ENCODE measurements around the gene TRIP10. TPM values are rescaled to one million over a fixed set of nuclear protein-coding genes. Genes with fewer than 3 reads are reported as not detected.

Gene TRIP10
- total and polyA plus RNA-seq, 10 of the 15 experiments (the other 5 are each of a cell fraction or from before 2014, with no cell fraction given): 0.79 to 54.5 (median 32.5) TPM

DNA sequence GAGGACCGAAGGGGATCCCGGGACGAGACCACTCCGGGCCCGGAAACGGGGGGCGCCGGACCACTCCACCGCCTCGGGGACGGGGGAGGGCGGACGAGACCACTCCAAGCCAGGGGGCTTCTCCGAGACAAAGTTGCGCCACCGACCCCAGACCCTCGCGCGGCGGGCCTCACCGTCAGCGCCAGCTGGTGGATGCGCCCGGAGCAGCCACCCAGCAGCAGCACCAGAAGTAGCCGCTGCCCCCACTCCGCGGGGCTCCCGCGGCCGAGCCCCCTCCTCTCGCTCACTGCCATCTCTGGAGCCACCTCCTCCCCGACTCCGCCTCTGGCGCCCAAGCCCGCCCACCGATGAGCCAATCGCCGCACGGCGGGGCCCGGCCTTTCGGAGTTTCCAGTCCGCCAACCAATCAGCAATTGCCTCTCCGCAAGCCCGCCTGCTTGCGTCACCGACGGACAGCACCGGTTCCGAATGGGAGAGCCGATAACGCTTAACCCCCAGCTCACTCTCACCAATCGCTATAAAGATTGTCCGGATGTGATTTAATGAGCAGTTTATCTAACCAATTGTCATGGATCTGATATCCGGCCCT lies 2.1 kb upstream of the TRIP10 start, which contains the start of gene GPR108:
TSS of gene GPR108 (minus strand) at position 297 of the 589 bp plus-strand sequence. CDS start at position 293, 4 bp downstream.
- Histone ChIP-seq H3K9ac (ENCODE audit: control insufficient read depth, insufficient read depth, low read length) (peak within 1 kb of the TSS; percentile 96), H3K4me1 (ENCODE audit: control insufficient read depth, insufficient read depth, low read length) (peaks cover 30% of the 10 kb centered on the region), H3K27ac (ENCODE audit: control insufficient read depth, insufficient read depth) (peak within 1 kb of the TSS; percentile 92), H2AFZ (ENCODE audit: control insufficient read depth, low read depth, low read length) (peak within 1 kb of the TSS; percentile 90), H3K36me3 (ENCODE audit: control insufficient read depth in 2 of 2, insufficient read depth in 2 of 2, low read length in 1 of 2) (no peaks in the 10 kb centered on the region; a peak in 2 of 4 replicates), H4K20me1 (ENCODE audit: control insufficient read depth, insufficient read depth) (no peaks in the 10 kb centered on the region), H3K4me2 (ENCODE audit: control insufficient read depth, insufficient read depth) (peak within 1 kb of the TSS; percentile 100), H3K9me3 (replicated peaks; ENCODE audit: control insufficient read depth, insufficient read depth, low read length) (no peaks in the 10 kb centered on the region), H3K79me2 (ENCODE audit: control insufficient read depth, insufficient read depth, low read length) (peaks cover 41% of the 10 kb centered on the region), H3K4me3 (peak within 1 kb of the TSS; percentile 100), H3K27me3 (replicated peaks in 1 of 2; ENCODE audit: control insufficient read depth in 2 of 2, insufficient read depth in 2 of 2, low read length in 1 of 2) (no peaks in the 10 kb centered on the region)
- CTCF ChIA-PET: interaction anchor here (0.6 to 5.5 kb wide), 28 partner anchors 8 to 612 kb away, joined by 3 to 104 read pairs (median 7); partner anchors contain the start of genes C3, SH2D3A and VAV1
- in situ Hi-C loops (cut with MboI): loop anchor here (5.0 kb wide), 2 partner anchors 125 to 220 kb away; no protein-coding TSS in a partner anchor
- intact Hi-C loops (cut with micrococcal nuclease; ENCODE audit: unreplicated experiment): loop anchor here (2.0 kb wide), 3 partner anchors 63 to 147 kb away; partner anchors contain the start of genes CD70 and TNFSF14
- DNase-seq (ENCODE audit: low read depth, low spot score) (peak; percentile 100), ATAC-seq (peak; percentile 82), FAIRE-seq (peak; percentile 100)
- under 1% methylated on average over 50 of the region's 55 CpGs for WGBS (ENCODE audit: insufficient coverage, insufficient replicate concordance, low lambda C conversion rate, missing lambda C conversion rate)
- RAD21 ChIA-PET (ENCODE audit: unreplicated experiment): interaction anchor here (0.5 to 5.1 kb wide), 28 partner anchors 9 to 278 kb away, joined by 3 to 76 read pairs (median 6); partner anchors contain the start of genes DENND1C, SLC25A23, TNFSF14 and VAV1
- SMC1A ChIA-PET (ENCODE audit: uncharacterized antibody, unreplicated experiment): interaction anchor here (0.6 to 4.0 kb wide), 19 partner anchors 9 to 279 kb away, joined by 3 to 55 read pairs (median 8); partner anchors contain the start of genes TNFSF14 and VAV1
- POLR2A ChIA-PET: interaction anchor here (0.5 to 4.0 kb wide), 15 partner anchors 9 to 457 kb away, joined by 3 to 25 read pairs (median 4); partner anchors contain the start of genes C3, SH2D3A, TNFSF14 and VAV1
- BruUV-seq (replicated peaks): no TSS peak
- TF ChIP-seq CREB1 (IDR thresholded peaks at IDR 0.05; ENCODE audit: low read depth) (peak; percentile 98), CHD4 (IDR thresholded peaks at IDR 0.05) (no peak), TCF3 (IDR thresholded peaks at IDR 0.05; ENCODE audit: borderline replicate concordance, insufficient read depth, low read depth, low read length) (no peak), ZNF622 (IDR thresholded peaks at IDR 0.05) (no peak), STAT1 (conservative IDR thresholded peaks at IDR 0.05) (peak; percentile 96; the same call in 1 of the 2 replicates), SUPT20H (IDR thresholded peaks at IDR 0.05; ENCODE audit: borderline replicate concordance, control insufficient read depth, low read depth, low read length) (no peak), MYB (IDR thresholded peaks at IDR 0.05; ENCODE audit: borderline replicate concordance, low read depth, low read length) (no peak), RELA (IDR thresholded peaks at IDR 0.05; ENCODE audit: borderline replicate concordance, partially characterized antibody) (peak; percentile 89), POLR2AphosphoS5 (IDR thresholded peaks at IDR 0.05; ENCODE audit: low read length) (no peak), SP1 (IDR thresholded peaks at IDR 0.05; ENCODE audit: low read depth, low read length) (peak; percentile 100), HDAC6 (IDR thresholded peaks at IDR 0.05; ENCODE audit: unreplicated experiment) (no peak), TCF12 (IDR thresholded peaks at IDR 0.05; ENCODE audit: low read depth, low read length) (no peak), BCL11A (IDR thresholded peaks at IDR 0.05; ENCODE audit: low read depth, low read length) (no peak), TBL1XR1 (IDR thresholded peaks at IDR 0.05; ENCODE audit: low read depth, low read length) (no peak), JUNB (IDR thresholded peaks at IDR 0.05) (no peak), CEBPB (IDR thresholded peaks at IDR 0.05; ENCODE audit: borderline replicate concordance in 1 of 2, low read depth in 2 of 2, low read length in 2 of 2) (no peak), YY1 (IDR thresholded peaks at IDR 0.05; ENCODE audit: low read depth, low read length) (no peak; the same call in none of the 2 replicates), SREBF2 (IDR thresholded peaks at IDR 0.05; ENCODE audit: low read length) (no peak), HDAC2 (IDR thresholded peaks at IDR 0.05) (no peak), CBX3 (IDR thresholded peaks at IDR 0.05; ENCODE audit: borderline replicate concordance, low read depth) (no peak)
- TF ChIP-seq, protein P1, sequence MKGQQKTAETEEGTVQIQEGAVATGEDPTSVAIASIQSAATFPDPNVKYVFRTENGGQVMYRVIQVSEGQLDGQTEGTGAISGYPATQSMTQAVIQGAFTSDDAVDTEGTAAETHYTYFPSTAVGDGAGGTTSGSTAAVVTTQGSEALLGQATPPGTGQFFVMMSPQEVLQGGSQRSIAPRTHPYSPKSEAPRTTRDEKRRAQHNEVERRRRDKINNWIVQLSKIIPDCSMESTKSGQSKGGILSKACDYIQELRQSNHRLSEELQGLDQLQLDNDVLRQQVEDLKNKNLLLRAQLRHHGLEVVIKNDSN (IDR thresholded peaks at IDR 0.05; ENCODE audit: borderline replicate concordance, extremely low read length, insufficient read depth, low read depth, low read length): no peak
- TF ChIP-seq, protein P2, sequence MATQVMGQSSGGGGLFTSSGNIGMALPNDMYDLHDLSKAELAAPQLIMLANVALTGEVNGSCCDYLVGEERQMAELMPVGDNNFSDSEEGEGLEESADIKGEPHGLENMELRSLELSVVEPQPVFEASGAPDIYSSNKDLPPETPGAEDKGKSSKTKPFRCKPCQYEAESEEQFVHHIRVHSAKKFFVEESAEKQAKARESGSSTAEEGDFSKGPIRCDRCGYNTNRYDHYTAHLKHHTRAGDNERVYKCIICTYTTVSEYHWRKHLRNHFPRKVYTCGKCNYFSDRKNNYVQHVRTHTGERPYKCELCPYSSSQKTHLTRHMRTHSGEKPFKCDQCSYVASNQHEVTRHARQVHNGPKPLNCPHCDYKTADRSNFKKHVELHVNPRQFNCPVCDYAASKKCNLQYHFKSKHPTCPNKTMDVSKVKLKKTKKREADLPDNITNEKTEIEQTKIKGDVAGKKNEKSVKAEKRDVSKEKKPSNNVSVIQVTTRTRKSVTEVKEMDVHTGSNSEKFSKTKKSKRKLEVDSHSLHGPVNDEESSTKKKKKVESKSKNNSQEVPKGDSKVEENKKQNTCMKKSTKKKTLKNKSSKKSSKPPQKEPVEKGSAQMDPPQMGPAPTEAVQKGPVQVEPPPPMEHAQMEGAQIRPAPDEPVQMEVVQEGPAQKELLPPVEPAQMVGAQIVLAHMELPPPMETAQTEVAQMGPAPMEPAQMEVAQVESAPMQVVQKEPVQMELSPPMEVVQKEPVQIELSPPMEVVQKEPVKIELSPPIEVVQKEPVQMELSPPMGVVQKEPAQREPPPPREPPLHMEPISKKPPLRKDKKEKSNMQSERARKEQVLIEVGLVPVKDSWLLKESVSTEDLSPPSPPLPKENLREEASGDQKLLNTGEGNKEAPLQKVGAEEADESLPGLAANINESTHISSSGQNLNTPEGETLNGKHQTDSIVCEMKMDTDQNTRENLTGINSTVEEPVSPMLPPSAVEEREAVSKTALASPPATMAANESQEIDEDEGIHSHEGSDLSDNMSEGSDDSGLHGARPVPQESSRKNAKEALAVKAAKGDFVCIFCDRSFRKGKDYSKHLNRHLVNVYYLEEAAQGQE (IDR thresholded peaks at IDR 0.05; ENCODE audit: low read depth, low read length): no peak

All from GM12878 (cell line).